ENCODE measurements around the gene DNAH17. TPM values are rescaled to one million over a fixed set of nuclear protein-coding genes. Genes with fewer than 3 reads are reported as not detected.

DNAH17 gene
- total and polyA plus RNA-seq, 7 experiments from 2014 or later: 0.05 to 1.5 (median 0.38) TPM

GRCh38 chr17:78488156-78488555, 89.0 kb downstream of the DNAH17 start:
- no peaks in the 10 kb centered on the region for H3K36me3 Mint-ChIP-seq
- Histone ChIP-seq H3K4me1 (ENCODE audit: control insufficient read depth in 2 of 2, insufficient read depth in 2 of 2, low read length in 2 of 2) (peaks cover 0 to 5% of the 10 kb centered on the region in 2 donors), H3K9me3 (ENCODE audit: control insufficient read depth in 2 of 3, low read length in 3 of 3) (no peaks in the 10 kb centered on the region), H3K36me3 (ENCODE audit: control insufficient read depth in 2 of 3, insufficient read depth in 3 of 3, low read length in 3 of 3) (no peaks in the 10 kb centered on the region), H3K27me3 (ENCODE audit: control insufficient read depth in 2 of 2, insufficient read depth in 2 of 2, low read length in 2 of 2) (no peaks in the 10 kb centered on the region), H3K4me3 (ENCODE audit: low read length) (no peak overlapping the region), H3K27ac (ENCODE audit: low read depth, low read length) (no peak overlapping the region)
- no peak overlapping the region for H3K4me3 Mint-ChIP-seq
- ATAC-seq: no peak
- H3K9me3 Mint-ChIP-seq: peaks cover 0 to under 1% (median 0%) of the 10 kb centered on the region in 11 donors
- peak overlapping the region in 1 of 9 donors; percentile 9 for H3K27ac Mint-ChIP-seq
- CTCF ChIA-PET: no interaction called here
- H3K4me1 Mint-ChIP-seq: peaks cover 6 to 11% (median 7%) of the 10 kb centered on the region in 7 donors
- intact Hi-C loops (cut with micrococcal nuclease): no loop called here
- DNase-seq: no peak
- POLR2A ChIA-PET: no interaction called here
- peaks cover 0 to 5% (median under 1%) of the 10 kb centered on the region in 5 donors for H3K27me3 Mint-ChIP-seq

- POLR2A ChIA-PET: no interaction called here
These were observed 90.1 kb downstream of the DNAH17 start for GRCh38 chr17:78486946-78487680.

GRCh38 chr17:78486228-78486802, 90.9 kb downstream of the DNAH17 start:
- ChIA-PET CTCF (no interaction called here), POLR2A (no interaction called here)
- Mint-ChIP-seq H3K27me3 (peaks cover 0 to 12% (median 6%) of the 10 kb centered on the region in 5 donors), H3K4me1 (peaks cover 6 to 14% (median 7%) of the 10 kb centered on the region in 7 donors), H3K27ac (peak overlapping the region in 1 of 9 donors; percentile 11), H3K4me3 (peak overlapping the region in 2 of 10 donors; percentile 26 to 44), H3K9me3 (no peaks in the 10 kb centered on the region), H3K36me3 (no peaks in the 10 kb centered on the region)
- Histone ChIP-seq H3K9me3 (ENCODE audit: control insufficient read depth in 2 of 3, low read length in 3 of 3) (no peaks in the 10 kb centered on the region), H3K27me3 (ENCODE audit: control insufficient read depth in 2 of 2, insufficient read depth in 2 of 2, low read length in 2 of 2) (no peaks in the 10 kb centered on the region), H3K4me3 (ENCODE audit: low read length) (no peak overlapping the region), H3K36me3 (ENCODE audit: control insufficient read depth in 2 of 3, insufficient read depth in 3 of 3, low read length in 3 of 3) (no peaks in the 10 kb centered on the region), H3K4me1 (ENCODE audit: control insufficient read depth in 2 of 2, insufficient read depth in 2 of 2, low read length in 2 of 2) (peaks cover 0 to 5% of the 10 kb centered on the region in 2 donors), H3K27ac (ENCODE audit: low read depth, low read length) (no peak overlapping the region)
- ATAC-seq (no peak), DNase-seq (no peak)
- intact Hi-C loops (cut with micrococcal nuclease): no loop called here

More at GRCh38 chr17:78486946-78487680, 90.1 kb downstream of the DNAH17 start:
- no peak overlapping the region for H3K4me3 Mint-ChIP-seq
- no peak for ATAC-seq
- no peak for DNase-seq
- Histone ChIP-seq H3K36me3 (ENCODE audit: control insufficient read depth in 2 of 3, insufficient read depth in 3 of 3, low read length in 3 of 3) (no peaks in the 10 kb centered on the region), H3K9me3 (ENCODE audit: control insufficient read depth in 2 of 3, low read length in 3 of 3) (no peaks in the 10 kb centered on the region), H3K27ac (ENCODE audit: low read depth, low read length) (no peak overlapping the region), H3K27me3 (ENCODE audit: control insufficient read depth in 2 of 2, insufficient read depth in 2 of 2, low read length in 2 of 2) (no peaks in the 10 kb centered on the region), H3K4me3 (ENCODE audit: low read length) (no peak overlapping the region), H3K4me1 (ENCODE audit: control insufficient read depth in 2 of 2, insufficient read depth in 2 of 2, low read length in 2 of 2) (peaks cover 0 to 5% of the 10 kb centered on the region in 2 donors)
- peaks cover 0 to 11% (median 6%) of the 10 kb centered on the region in 5 donors for H3K27me3 Mint-ChIP-seq
- H3K9me3 Mint-ChIP-seq: no peaks in the 10 kb centered on the region
- CTCF ChIA-PET: no interaction called here
- no peak overlapping the region for H3K27ac Mint-ChIP-seq
- intact Hi-C loops (cut with micrococcal nuclease): no loop called here
- no peaks in the 10 kb centered on the region for H3K36me3 Mint-ChIP-seq
- H3K4me1 Mint-ChIP-seq: peaks cover 6 to 14% (median 7%) of the 10 kb centered on the region in 7 donors

- intact Hi-C loops (cut with micrococcal nuclease): no loop called here
- H3K27ac Mint-ChIP-seq: peak overlapping the region in 1 of 9 donors; percentile 8
These were observed 91.7 kb downstream of the DNAH17 start for GRCh38 chr17:78485290-78486168.

GRCh38 chr17:78484271-78485246, 92.6 kb downstream of the DNAH17 start:
- Mint-ChIP-seq H3K27me3 (peaks cover 0 to 12% (median 6%) of the 10 kb centered on the region in 5 donors), H3K4me1 (peaks cover 6 to 14% (median 7%) of the 10 kb centered on the region in 7 donors), H3K36me3 (no peaks in the 10 kb centered on the region), H3K4me3 (peak overlapping the region; percentile 45 to 82 (median 75)), H3K9me3 (no peaks in the 10 kb centered on the region), H3K27ac (peak overlapping the region in 1 of 9 donors; percentile 62)
- ATAC-seq (peak; percentile 95), DNase-seq (peak; percentile 45 to 80 (median 63))
- ChIA-PET CTCF (no interaction called here), POLR2A (interaction anchor here (1.0 kb wide), 1 partner anchor 9 kb away, joined by 4 read pairs; no protein-coding TSS in a partner anchor)
- no peaks in the 10 kb centered on the region for H3K36me3 ChIP-seq (ENCODE audit: control insufficient read depth in 2 of 3, insufficient read depth in 3 of 3, low read length in 3 of 3)
- no peaks in the 10 kb centered on the region for H3K27me3 ChIP-seq (ENCODE audit: control insufficient read depth in 2 of 2, insufficient read depth in 2 of 2, low read length in 2 of 2)
- H3K27ac ChIP-seq (ENCODE audit: low read depth, low read length): no peak overlapping the region
- H3K9me3 ChIP-seq (ENCODE audit: control insufficient read depth in 2 of 3, low read length in 3 of 3): no peaks in the 10 kb centered on the region
- intact Hi-C loops (cut with micrococcal nuclease): no loop called here
- H3K4me1 ChIP-seq (ENCODE audit: control insufficient read depth in 2 of 2, insufficient read depth in 2 of 2, low read length in 2 of 2): peaks cover 0 to 5% of the 10 kb centered on the region in 2 donors
- H3K4me3 ChIP-seq (ENCODE audit: low read length): peak overlapping the region; percentile 40

More at GRCh38 chr17:78485290-78486168, 91.7 kb downstream of the DNAH17 start:
- CTCF ChIA-PET: no interaction called here
- Histone ChIP-seq H3K27ac (ENCODE audit: low read depth, low read length) (no peak overlapping the region), H3K27me3 (ENCODE audit: control insufficient read depth in 2 of 2, insufficient read depth in 2 of 2, low read length in 2 of 2) (no peaks in the 10 kb centered on the region), H3K4me3 (ENCODE audit: low read length) (no peak overlapping the region), H3K9me3 (ENCODE audit: control insufficient read depth in 2 of 3, low read length in 3 of 3) (no peaks in the 10 kb centered on the region), H3K4me1 (ENCODE audit: control insufficient read depth in 2 of 2, insufficient read depth in 2 of 2, low read length in 2 of 2) (peaks cover 0 to 5% of the 10 kb centered on the region in 2 donors), H3K36me3 (ENCODE audit: control insufficient read depth in 2 of 3, insufficient read depth in 3 of 3, low read length in 3 of 3) (no peaks in the 10 kb centered on the region)
- POLR2A ChIA-PET: no interaction called here
- DNase-seq (no peak), ATAC-seq (no peak)
- Mint-ChIP-seq H3K9me3 (no peaks in the 10 kb centered on the region), H3K4me1 (peaks cover 6 to 14% (median 7%) of the 10 kb centered on the region in 7 donors), H3K36me3 (no peaks in the 10 kb centered on the region), H3K4me3 (peak overlapping the region in 5 of 10 donors; percentile 66 to 82 (median 75)), H3K27me3 (peaks cover 0 to 12% (median 6%) of the 10 kb centered on the region in 5 donors)

GRCh38 chr17:78479369-78479768, 97.8 kb downstream of the DNAH17 start:
- ChIA-PET POLR2A (no interaction called here), CTCF (no interaction called here)
- Mint-ChIP-seq H3K36me3 (no peaks in the 10 kb centered on the region), H3K4me1 (peaks cover 4 to 9% (median 4%) of the 10 kb centered on the region in 7 donors), H3K27me3 (peaks cover 0 to 11% (median 6%) of the 10 kb centered on the region in 5 donors), H3K27ac (no peak overlapping the region), H3K4me3 (no peak overlapping the region), H3K9me3 (no peaks in the 10 kb centered on the region)
- intact Hi-C loops (cut with micrococcal nuclease): no loop called here
- Histone ChIP-seq H3K27me3 (ENCODE audit: control insufficient read depth in 2 of 2, insufficient read depth in 2 of 2, low read length in 2 of 2) (no peaks in the 10 kb centered on the region), H3K9me3 (ENCODE audit: control insufficient read depth in 2 of 3, low read length in 3 of 3) (no peaks in the 10 kb centered on the region), H3K36me3 (ENCODE audit: control insufficient read depth in 2 of 3, insufficient read depth in 3 of 3, low read length in 3 of 3) (no peaks in the 10 kb centered on the region), H3K4me1 (ENCODE audit: control insufficient read depth in 2 of 2, insufficient read depth in 2 of 2, low read length in 2 of 2) (peaks cover 4 to 8% of the 10 kb centered on the region in 2 donors), H3K27ac (ENCODE audit: low read depth, low read length) (no peak overlapping the region), H3K4me3 (ENCODE audit: low read length) (no peak overlapping the region)
- ATAC-seq (no peak), DNase-seq (no peak)
